B cell (primary cell): ENCODE measurements around the gene POU2F2. TPM values are rescaled to one million over a fixed set of nuclear protein-coding genes. Genes with fewer than 3 reads are reported as not detected.
A peak's percentile ranks its signal among the peaks of the same experiment; 100 is the strongest.

Experiments used
- ATAC-seq: fragments of 200-7000 bp; cut with Tn5 transposase; one replicate; pipeline ENCODE4 v1.10.0; 2021; ENCODE audit warnings: low read depth, mild to moderate bottlenecking, moderate number of reproducible peaks, moderate library complexity
- CTCF ChIA-PET: fragments of 350-600 bp; sonication (Branson Sonifier 250); formaldehyde crosslinking; loops from one replicate; lab custom pipeline; 2021; ENCODE audit warnings: antibody characterized with exemption, inconsistent platforms; lab: Charles Lee
- POLR2A ChIA-PET: fragments of 350-600 bp; sonication (Branson Sonifier 250); formaldehyde crosslinking; loops from one replicate; lab custom pipeline; 2021; ENCODE audit warnings: antibody characterized with exemption; lab: Charles Lee
- DNase-seq: peaks from one replicate; pipeline ENCODE4 v3.0.0; 2013
- H2AFZ ChIP-seq: 2 replicates; pipeline ENCODE4 v1.6.1; 2012; ENCODE audit warnings: mild to moderate bottlenecking, low read depth, low read length; ENCODE audit not compliant: insufficient read depth, poor library complexity, severe bottlenecking
- H3K27ac ChIP-seq, 2 donors: 1 replicate in 1 of 2; 2 replicates in 1 of 2; pipeline ENCODE4 v1.5.1; 2012 to 2013; ENCODE audit warnings: low read length in 2 of 2, mild to moderate bottlenecking in 2 of 2, moderate library complexity in 1 of 2
- H3K27me3 ChIP-seq, 4 experiments: fragments of 200-600 bp in 1 of 4; sonication (generic) in 1 of 4; replicated peaks in 1 of 4; 1 replicate in 2 of 4; 2 replicates in 2 of 4; pipeline versions ENCODE4 v1.6.1 to v1.7.0; 2013 to 2016; ENCODE audit warnings: low read length in 3 of 4, mild to moderate bottlenecking in 2 of 4, mixed read lengths in 1 of 4, moderate library complexity in 1 of 4; ENCODE audit not compliant: insufficient read depth in 4 of 4, control insufficient read depth in 3 of 4; ENCODE audit errors: control extremely low read depth in 1 of 4
- H3K36me3 ChIP-seq, 2 experiments: replicated peaks in 1 of 2; 1 replicate in 1 of 2; 2 replicates in 1 of 2; pipeline versions ENCODE4 v1.6.1 to v1.7.1; 2013; ENCODE audit warnings: low read length in 1 of 2; ENCODE audit not compliant: insufficient read depth in 2 of 2, control insufficient read depth in 1 of 2; ENCODE audit errors: control extremely low read depth in 1 of 2, extremely low read depth in 1 of 2
- H3K4me1 ChIP-seq, 2 donors: fragments of 200-600 bp in 1 of 2; sonication (generic) in 1 of 2; 1 replicate in 1 of 2; 2 replicates in 1 of 2; pipeline versions ENCODE4 v1.5.1 to v1.6.1; 2013 to 2017; ENCODE audit warnings: low read length in 2 of 2; ENCODE audit not compliant: control insufficient read depth in 2 of 2, insufficient read depth in 2 of 2
- H3K4me2 ChIP-seq: replicated peaks from 2 replicates; pipeline ENCODE3; 2012; ENCODE audit warnings: mild to moderate bottlenecking, low read depth, low read length; ENCODE audit not compliant: poor library complexity, severe bottlenecking
- H3K4me3 ChIP-seq, 5 experiments: fragments of 200-600 bp in 1 of 5; sonication (generic) in 1 of 5; 1 replicate in 3 of 5; 2 replicates in 2 of 5; pipeline versions ENCODE4 v1.5.1 to v1.7.0; 2011 to 2016; ENCODE audit warnings: low read length in 4 of 5, mild to moderate bottlenecking in 4 of 5, low read depth in 2 of 5, control low read depth in 1 of 5, moderate library complexity in 1 of 5; ENCODE audit not compliant: insufficient read depth in 1 of 5; ENCODE audit errors: control extremely low read depth in 1 of 5, extremely low read depth in 1 of 5
- H3K79me2 ChIP-seq: fragments of 200-600 bp; sonication (generic); one replicate; pipeline ENCODE4 v1.6.0; 2016; ENCODE audit warnings: low read length; ENCODE audit not compliant: control insufficient read depth, insufficient read depth
- H3K9ac ChIP-seq: fragments of 200-600 bp; sonication (generic); 2 replicates; pipeline ENCODE4 v1.6.1; 2017; ENCODE audit warnings: mild to moderate bottlenecking, low read length, moderate library complexity
- H3K9me3 ChIP-seq, 3 donors: one replicate each; pipeline versions ENCODE4 v1.6.1 to v1.7.1; 2013; ENCODE audit warnings: low read length in 2 of 3; ENCODE audit not compliant: control insufficient read depth in 2 of 3, insufficient read depth in 1 of 3; ENCODE audit errors: control extremely low read depth in 1 of 3
- H4K20me1 ChIP-seq: 2 replicates; pipeline ENCODE4 v1.6.0; 2012; ENCODE audit warnings: mild to moderate bottlenecking, low read length; ENCODE audit not compliant: insufficient read depth, control insufficient read depth, poor library complexity, severe bottlenecking
- H3K27ac Mint-ChIP-seq: one replicate; pipeline ENCODE4 v1.8.0; 2021; ENCODE audit warnings: mixed read lengths
- H3K27me3 Mint-ChIP-seq: one replicate; pipeline ENCODE4 v1.8.0; 2021; ENCODE audit warnings: mixed read lengths
- H3K4me1 Mint-ChIP-seq: one replicate; pipeline ENCODE4 v1.8.0; 2021; ENCODE audit warnings: mixed read lengths
- H3K4me3 Mint-ChIP-seq: one replicate; pipeline ENCODE4 v1.8.0; 2021; ENCODE audit warnings: mixed read lengths
- H3K9me3 Mint-ChIP-seq: one replicate; pipeline ENCODE4 v1.8.0; 2022; ENCODE audit warnings: mixed read lengths; ENCODE audit not compliant: insufficient read depth
- EZH2 ChIP-seq: IDR thresholded peaks from 2 replicates; pipeline ENCODE4 v1.6.1; 2012; ENCODE audit warnings: borderline replicate concordance, low read depth, mild to moderate bottlenecking, moderate library complexity, low read length; ENCODE audit not compliant: insufficient read depth, poor library complexity, severe bottlenecking
- WGBS: methylation state at CpG from one replicate; pipeline ENCODE4 v1.1.5; 2013; ENCODE audit warnings: missing lambda C conversion rate; ENCODE audit not compliant: insufficient coverage; 5-methylcytosine and 5-hydroxymethylcytosine counted together
- intact Hi-C: fragments of 100-400 bp; cut with micrococcal nuclease; formaldehyde crosslinking; loops from one replicate; pipeline ENCODE4 v1.10.0; 2022
- polyA plus RNA-seq: library from polyadenylated mRNA; depleted of rRNA; stranded (reverse); fragments of >200 nt; gene quantifications from 2 replicates; pipeline ENCODE4 v1.2.3, GENCODE V29; 2012
- total RNA-seq, 2 donors: library from RNA; stranded (reverse); fragments of 120-200 nt in 1 of 2; gene quantifications; 1 replicate in 1 of 2; 2 replicates in 1 of 2; pipeline versions ENCODE4 v1.2.3 to v1.2.4, GENCODE V29; 2013 to 2022
- TF ChIP-seq, protein P1 (sequence below): fragments of 200-600 bp; IDR thresholded peaks from one replicate; pipeline ENCODE4 v1.8.0; 2022; ENCODE audit warnings: antibody characterized with exemption, mild to moderate bottlenecking

The POU2F2 gene
- total and polyA plus RNA-seq, 2 donors (not counting 1 experiment from before 2014, with no cell fraction given), result 152 to 170 TPM

DNA sequence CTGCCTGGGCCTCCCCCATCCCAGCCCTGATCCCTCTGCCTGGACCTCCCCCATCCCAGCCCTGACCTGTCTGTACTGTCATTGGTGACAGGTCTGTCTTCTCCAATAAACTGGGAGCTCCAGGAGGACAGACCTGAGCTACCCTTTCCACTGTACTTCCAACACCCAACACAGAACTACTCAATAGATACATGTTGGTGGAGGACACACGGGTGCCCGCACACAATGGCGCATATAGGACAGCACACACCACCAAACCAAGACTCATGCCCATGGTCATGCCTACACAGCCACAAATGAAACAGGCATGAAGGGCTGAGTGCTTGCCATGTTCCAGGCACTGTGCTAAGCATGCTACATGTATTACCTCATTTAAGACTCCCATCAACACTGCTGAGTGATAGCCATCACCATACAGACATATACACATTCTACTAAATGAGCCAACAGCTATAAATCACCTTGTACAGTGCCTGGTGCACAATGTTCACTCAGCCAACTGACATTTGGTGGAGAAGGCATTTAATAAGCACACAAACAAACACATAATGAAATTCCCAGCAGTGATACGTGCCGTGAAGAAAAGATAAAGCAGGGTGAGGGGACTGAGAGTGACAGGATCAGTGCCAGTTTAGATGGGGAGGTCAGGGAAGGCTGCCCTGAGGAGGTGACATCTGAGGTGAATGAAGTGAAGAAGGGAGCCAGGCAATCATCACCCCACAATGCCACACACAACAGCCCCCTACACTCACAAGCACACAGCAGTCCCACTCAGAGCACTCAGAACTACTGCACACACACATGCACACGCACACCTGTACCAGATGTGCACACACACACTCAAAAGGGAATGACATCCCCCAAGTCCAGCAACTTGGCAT lies 857 bp downstream of the POU2F2 start:
- no peak for ATAC-seq
- peak overlapping the region; percentile 50 to 71 for H3K27ac ChIP-seq
- H3K4me3 Mint-ChIP-seq, result peak overlapping the region; percentile 92
- ChIA-PET POLR2A (interaction anchor here (0.6 to 2.3 kb wide), 6 partner anchors 17 to 256 kb away, joined by 3 to 28 read pairs (median 4); partner anchors contain the start of gene DEDD2), CTCF (interaction anchor here (0.7 to 11.3 kb wide), 9 partner anchors 14 to 269 kb away, joined by 3 to 419 read pairs (median 4); partner anchors contain the start of gene GSK3A)
- no peak for TF ChIP-seq EZH2
- TF ChIP-seq, protein P1, sequence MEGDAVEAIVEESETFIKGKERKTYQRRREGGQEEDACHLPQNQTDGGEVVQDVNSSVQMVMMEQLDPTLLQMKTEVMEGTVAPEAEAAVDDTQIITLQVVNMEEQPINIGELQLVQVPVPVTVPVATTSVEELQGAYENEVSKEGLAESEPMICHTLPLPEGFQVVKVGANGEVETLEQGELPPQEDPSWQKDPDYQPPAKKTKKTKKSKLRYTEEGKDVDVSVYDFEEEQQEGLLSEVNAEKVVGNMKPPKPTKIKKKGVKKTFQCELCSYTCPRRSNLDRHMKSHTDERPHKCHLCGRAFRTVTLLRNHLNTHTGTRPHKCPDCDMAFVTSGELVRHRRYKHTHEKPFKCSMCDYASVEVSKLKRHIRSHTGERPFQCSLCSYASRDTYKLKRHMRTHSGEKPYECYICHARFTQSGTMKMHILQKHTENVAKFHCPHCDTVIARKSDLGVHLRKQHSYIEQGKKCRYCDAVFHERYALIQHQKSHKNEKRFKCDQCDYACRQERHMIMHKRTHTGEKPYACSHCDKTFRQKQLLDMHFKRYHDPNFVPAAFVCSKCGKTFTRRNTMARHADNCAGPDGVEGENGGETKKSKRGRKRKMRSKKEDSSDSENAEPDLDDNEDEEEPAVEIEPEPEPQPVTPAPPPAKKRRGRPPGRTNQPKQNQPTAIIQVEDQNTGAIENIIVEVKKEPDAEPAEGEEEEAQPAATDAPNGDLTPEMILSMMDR, result no peak
- H3K9me3 Mint-ChIP-seq, result no peaks in the 10 kb centered on the region
- peaks cover 57 to 85% of the 10 kb centered on the region in 2 donors for H3K4me1 ChIP-seq
- H3K27me3 ChIP-seq, result no peaks in the 10 kb centered on the region
- WGBS, result 33% methylated on average over 4 of the region's 6 CpGs
- peak overlapping the region; percentile 97 for H3K27ac Mint-ChIP-seq
- H4K20me1 ChIP-seq, result peaks cover 23% of the 10 kb centered on the region
- no peaks in the 10 kb centered on the region for H3K27me3 Mint-ChIP-seq
- peak overlapping the region; percentile 90 for H3K4me2 ChIP-seq
- intact Hi-C loops, result loop anchor here (1.0 to 2.0 kb wide), 4 partner anchors 8 to 194 kb away; partner anchors contain the start of gene MEGF8
- DNase-seq, result no peak
- peaks cover 77% of the 10 kb centered on the region for H3K79me2 ChIP-seq
- peaks cover 0 to 20% of the 10 kb centered on the region in 2 experiments for H3K36me3 ChIP-seq
- peaks cover 84% of the 10 kb centered on the region for H3K4me1 Mint-ChIP-seq
- H3K9me3 ChIP-seq, result no peaks in the 10 kb centered on the region
- H3K9ac ChIP-seq, result peak overlapping the region; percentile 95
- H2AFZ ChIP-seq, result peak overlapping the region; percentile 30
- peak overlapping the region; percentile 88 to 100 (median 98) for H3K4me3 ChIP-seq

- Histone ChIP-seq H3K27ac (peak overlapping the region; percentile 56 to 71), H3K4me3 (peak overlapping the region; percentile 61 to 100 (median 98)), H3K79me2 (peaks cover 89% of the 10 kb centered on the region), H3K4me1 (peaks cover 60 to 85% of the 10 kb centered on the region in 2 donors), H3K9ac (peak overlapping the region; percentile 95), H4K20me1 (peaks cover 27% of the 10 kb centered on the region), H3K27me3 (no peaks in the 10 kb centered on the region), H3K4me2 (peak overlapping the region; percentile 90), H2AFZ (no peak overlapping the region), H3K36me3 (peaks cover 0 to 27% of the 10 kb centered on the region in 2 experiments), H3K9me3 (no peaks in the 10 kb centered on the region)
- ChIA-PET POLR2A (interaction anchor here (0.6 to 3.6 kb wide), 2 partner anchors 14 to 139 kb away, joined by 3 to 77 read pairs; partner anchors contain the start of gene CIC), CTCF (interaction anchor here (1.1 to 3.9 kb wide), 8 partner anchors 11 to 293 kb away, joined by 3 to 65 read pairs (median 8); no protein-coding TSS in a partner anchor)
- Mint-ChIP-seq H3K4me1 (peaks cover 87% of the 10 kb centered on the region), H3K4me3 (peak overlapping the region; percentile 92), H3K27ac (peak overlapping the region; percentile 92), H3K9me3 (no peaks in the 10 kb centered on the region), H3K27me3 (no peaks in the 10 kb centered on the region)
- DNase-seq (no peak), ATAC-seq (no peak)
- intact Hi-C loops, result no loop called here
- TF ChIP-seq, protein P1, result no peak
- TF ChIP-seq EZH2, result no peak
These were observed 2.0 kb downstream of the POU2F2 start for GRCh38 chr19:42130254-42130573.
